Fibroblast of lung (primary cell): ENCODE measurements around the gene HMGN1.

Experiments
- CTCF ChIP-seq, 2 donors: IDR thresholded peaks in 1 of 2; conservative IDR thresholded peaks in 1 of 2; 1 replicate in 1 of 2; 2 replicates in 1 of 2; pipeline ENCODE4 v1.5.1; 2011 to 2012; ENCODE audit warnings: low read length in 2 of 2, control low read depth in 1 of 2, inconsistent platforms in 1 of 2, low read depth in 1 of 2, mild to moderate bottlenecking in 1 of 2
- EZH2 ChIP-seq: IDR thresholded peaks from 2 replicates; pipeline ENCODE4 v1.5.1; 2012; ENCODE audit warnings: low read length, control low read depth, mild to moderate bottlenecking; ENCODE audit errors: missing control alignments

- no peak for TF ChIP-seq CTCF (conservative IDR thresholded peaks at IDR 0.05 in 1 of 2, IDR thresholded peaks at IDR 0.05 in 1 of 2; ENCODE audit: low read depth in 1 of 2, low read length in 2 of 2)
- no peak for TF ChIP-seq EZH2
These were observed 39.9 kb upstream of the HMGN1 start for GRCh38 chr21:39388811-39389155.
